Activated CD8-positive, alpha-beta T cell treated with anti-CD3 and anti-CD28 coated beads for 36 hours (primary cell): ENCODE measurements around the gene PRKCB. TPM values are rescaled to one million over a fixed set of nuclear protein-coding genes. Genes with fewer than 3 reads are reported as not detected.
A peak's percentile ranks its signal among the peaks of the same experiment; 100 is the strongest.

ENCODE experiments used
- ATAC-seq: fragments of 200-7000 bp; cut with Tn5 transposase; one replicate; pipeline ENCODE4 v1.10.0; 2021; ENCODE audit warnings: mild to moderate bottlenecking, moderate library complexity
- CTCF ChIA-PET: fragments of 350-600 bp; sonication (Branson Sonifier 250); formaldehyde crosslinking; loops from one replicate; lab custom pipeline; 2021; ENCODE audit warnings: antibody characterized with exemption; lab: Charles Lee
- POLR2A ChIA-PET: fragments of 350-600 bp; sonication (Branson Sonifier 250); formaldehyde crosslinking; loops from one replicate; lab custom pipeline; 2021; ENCODE audit warnings: antibody characterized with exemption; lab: Charles Lee
- DNase-seq: peaks from one replicate; pipeline ENCODE4 v3.0.0-alpha.2; 2020
- H3K27ac Mint-ChIP-seq: one replicate; pipeline ENCODE4 v1.8.0; 2021; ENCODE audit warnings: mild to moderate bottlenecking, mixed read lengths
- H3K27me3 Mint-ChIP-seq: one replicate; pipeline ENCODE4 v1.8.0; 2021; ENCODE audit warnings: mixed read lengths
- H3K36me3 Mint-ChIP-seq: one replicate; pipeline ENCODE4 v1.8.0; 2021; ENCODE audit warnings: low read depth, mixed read lengths
- H3K4me1 Mint-ChIP-seq: one replicate; pipeline ENCODE4 v1.8.0; 2021; ENCODE audit warnings: low read depth, mixed read lengths
- H3K4me3 Mint-ChIP-seq: one replicate; pipeline ENCODE4 v1.8.0; 2021; ENCODE audit warnings: mild to moderate bottlenecking, moderate library complexity, mixed read lengths
- H3K9me3 Mint-ChIP-seq: one replicate; pipeline ENCODE4 v1.8.0; 2021; ENCODE audit warnings: mixed read lengths
- intact Hi-C: fragments of 100-400 bp; cut with micrococcal nuclease; formaldehyde crosslinking; loops from one replicate; pipeline ENCODE4 v1.10.0; 2022
- total RNA-seq, 2 experiments: library from RNA; stranded (reverse); gene quantifications; one replicate each; pipeline ENCODE4 v1.2.3, GENCODE V29; 2021
- TF ChIP-seq, protein P1 (sequence below): fragments of 200-600 bp; IDR thresholded peaks from one replicate; pipeline ENCODE4 v1.8.0; 2022; ENCODE audit warnings: antibody characterized with exemption, mild to moderate bottlenecking

The PRKCB gene
- total RNA-seq, 2 experiments from 2014 or later, result 101 to 105 TPM

DNA sequence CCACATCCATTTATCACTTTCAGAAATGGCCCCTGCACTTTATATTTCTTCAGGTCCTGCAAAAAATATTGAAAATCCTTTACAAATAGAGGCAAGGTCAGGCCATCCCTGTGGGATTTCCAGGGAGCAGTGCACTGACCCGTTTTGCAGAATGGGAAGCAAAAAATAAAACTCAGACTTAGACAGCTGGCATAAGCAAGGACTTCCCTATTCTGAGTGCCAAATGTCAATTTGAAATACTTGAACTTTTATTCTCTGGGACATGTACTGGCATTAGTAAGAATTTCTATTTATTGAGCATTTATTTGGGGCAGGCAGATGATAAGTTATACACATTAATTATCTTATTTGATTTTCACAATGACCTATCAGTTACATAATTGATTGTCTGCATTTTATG is 32.4 kb downstream of the PRKCB start:
- Mint-ChIP-seq H3K4me1 (peaks cover 75% of the 10 kb centered on the region), H3K9me3 (no peaks in the 10 kb centered on the region), H3K4me3 (no peak overlapping the region), H3K27ac (no peak overlapping the region), H3K36me3 (peaks cover 30% of the 10 kb centered on the region), H3K27me3 (no peaks in the 10 kb centered on the region)
- POLR2A ChIA-PET, result no interaction called here
- DNase-seq (no peak), ATAC-seq (no peak)
- CTCF ChIA-PET, result interaction anchor here (0.9 to 2.4 kb wide), 4 partner anchors 9 to 142 kb away, joined by 3 to 11 read pairs (median 8); no protein-coding TSS in a partner anchor
- intact Hi-C loops, result no loop called here
- TF ChIP-seq, protein P1, sequence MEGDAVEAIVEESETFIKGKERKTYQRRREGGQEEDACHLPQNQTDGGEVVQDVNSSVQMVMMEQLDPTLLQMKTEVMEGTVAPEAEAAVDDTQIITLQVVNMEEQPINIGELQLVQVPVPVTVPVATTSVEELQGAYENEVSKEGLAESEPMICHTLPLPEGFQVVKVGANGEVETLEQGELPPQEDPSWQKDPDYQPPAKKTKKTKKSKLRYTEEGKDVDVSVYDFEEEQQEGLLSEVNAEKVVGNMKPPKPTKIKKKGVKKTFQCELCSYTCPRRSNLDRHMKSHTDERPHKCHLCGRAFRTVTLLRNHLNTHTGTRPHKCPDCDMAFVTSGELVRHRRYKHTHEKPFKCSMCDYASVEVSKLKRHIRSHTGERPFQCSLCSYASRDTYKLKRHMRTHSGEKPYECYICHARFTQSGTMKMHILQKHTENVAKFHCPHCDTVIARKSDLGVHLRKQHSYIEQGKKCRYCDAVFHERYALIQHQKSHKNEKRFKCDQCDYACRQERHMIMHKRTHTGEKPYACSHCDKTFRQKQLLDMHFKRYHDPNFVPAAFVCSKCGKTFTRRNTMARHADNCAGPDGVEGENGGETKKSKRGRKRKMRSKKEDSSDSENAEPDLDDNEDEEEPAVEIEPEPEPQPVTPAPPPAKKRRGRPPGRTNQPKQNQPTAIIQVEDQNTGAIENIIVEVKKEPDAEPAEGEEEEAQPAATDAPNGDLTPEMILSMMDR, result no peak

DNA sequence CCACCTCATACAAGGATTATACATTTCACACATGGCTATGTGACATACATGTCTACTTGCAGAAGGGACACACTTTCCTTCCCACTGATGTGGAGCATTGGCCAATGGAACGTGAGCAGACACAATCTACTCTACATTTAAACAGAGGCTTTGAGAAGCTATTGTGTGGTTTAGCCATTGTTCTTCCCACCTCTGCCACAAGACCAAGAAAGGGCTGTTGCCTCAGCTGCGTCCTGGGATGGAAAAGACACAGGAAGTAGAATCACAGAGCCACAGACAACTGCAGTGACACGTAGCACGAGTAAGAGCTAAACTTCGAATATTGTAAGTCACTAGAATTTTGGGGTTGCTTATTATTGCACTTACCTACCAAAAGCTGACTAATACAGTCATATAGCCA is 33.3 kb downstream of the PRKCB start:
- peaks cover 36% of the 10 kb centered on the region for H3K36me3 Mint-ChIP-seq
- H3K27me3 Mint-ChIP-seq, result no peaks in the 10 kb centered on the region
- TF ChIP-seq, protein P1, result no peak
- ChIA-PET CTCF (interaction anchor here (0.8 to 2.4 kb wide), 6 partner anchors 8 to 167 kb away, joined by 3 to 11 read pairs (median 5); no protein-coding TSS in a partner anchor), POLR2A (interaction anchor here (0.5 to 1.8 kb wide), 5 partner anchors 14 to 98 kb away, joined by 3 to 5 read pairs (median 4); no protein-coding TSS in a partner anchor)
- H3K27ac Mint-ChIP-seq, result peak overlapping the region; percentile 87
- H3K4me3 Mint-ChIP-seq, result no peak overlapping the region
- no peaks in the 10 kb centered on the region for H3K9me3 Mint-ChIP-seq
- DNase-seq (peak; percentile 69), ATAC-seq (peak; percentile 88)
- intact Hi-C loops, result no loop called here
- peaks cover 73% of the 10 kb centered on the region for H3K4me1 Mint-ChIP-seq

DNA sequence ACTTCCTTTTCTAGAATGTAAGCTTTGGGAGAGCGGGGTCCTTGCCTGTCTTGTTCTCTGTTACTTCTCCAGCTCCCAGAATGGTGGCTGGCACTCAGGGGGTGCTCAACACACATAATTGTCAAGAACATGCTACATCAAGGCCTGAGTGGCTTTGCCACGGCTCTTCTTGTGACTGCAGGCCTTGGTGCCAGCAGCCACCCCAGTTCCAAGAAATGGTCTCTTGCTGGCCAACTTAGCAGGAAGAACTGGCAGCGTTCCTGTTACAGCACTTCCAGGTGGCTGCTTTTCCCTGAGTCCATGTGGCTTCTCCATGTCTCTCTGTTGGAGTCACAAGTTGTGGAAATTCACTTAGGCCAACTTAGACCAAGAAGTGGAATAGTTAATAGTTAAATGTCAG is 36.1 kb downstream of the PRKCB start:
- intact Hi-C loops, result no loop called here
- ChIA-PET POLR2A (interaction anchor here (0.7 to 2.0 kb wide), 2 partner anchors 11 to 36 kb away, joined by 3 to 7 read pairs; no protein-coding TSS in a partner anchor), CTCF (interaction anchor here (0.9 to 1.7 kb wide), 3 partner anchors 8 to 139 kb away, joined by 3 to 5 read pairs (median 4); no protein-coding TSS in a partner anchor)
- Mint-ChIP-seq H3K27ac (no peak overlapping the region), H3K36me3 (peaks cover 39% of the 10 kb centered on the region), H3K27me3 (no peaks in the 10 kb centered on the region), H3K9me3 (no peaks in the 10 kb centered on the region), H3K4me1 (peaks cover 69% of the 10 kb centered on the region), H3K4me3 (no peak overlapping the region)
- DNase-seq (no peak), ATAC-seq (no peak)
- TF ChIP-seq, protein P1, result no peak

DNA sequence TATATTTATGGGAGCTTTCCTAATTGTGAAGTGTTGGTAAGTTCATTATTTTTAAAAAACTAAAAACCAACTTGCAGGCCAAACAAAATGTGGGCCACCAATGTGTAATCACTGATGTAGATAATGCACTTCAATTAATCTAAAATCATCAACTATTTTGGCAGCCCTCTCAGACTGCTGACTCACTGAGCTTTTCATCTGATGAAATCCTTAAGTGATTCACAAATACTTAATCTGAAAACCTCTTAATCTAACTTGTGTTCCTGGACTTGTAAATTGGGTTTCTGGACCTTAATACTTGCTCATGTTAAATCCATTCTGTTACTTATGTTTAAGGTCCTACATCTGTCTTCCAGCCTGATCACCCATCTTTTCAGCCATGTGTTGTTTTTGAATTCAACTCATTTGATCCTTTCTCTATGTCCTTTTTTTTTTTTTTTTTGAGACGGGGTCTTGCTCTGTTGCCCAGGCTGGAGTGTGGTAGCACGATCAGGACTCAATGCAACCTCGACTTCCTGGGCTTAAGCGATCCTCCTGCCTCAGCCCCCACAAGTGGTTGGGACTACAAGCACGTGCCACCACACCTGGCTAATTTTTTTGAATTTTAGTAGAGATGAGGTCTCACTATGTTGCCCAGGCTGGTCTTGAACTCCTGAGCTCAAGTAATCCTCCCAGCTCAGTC is 39.0 kb downstream of the PRKCB start:
- H3K4me1 Mint-ChIP-seq, result peaks cover 68% of the 10 kb centered on the region
- no peak for DNase-seq
- TF ChIP-seq, protein P1, result no peak
- ATAC-seq, result peak; percentile 32
- H3K4me3 Mint-ChIP-seq, result no peak overlapping the region
- intact Hi-C loops, result no loop called here
- POLR2A ChIA-PET, result interaction anchor here (0.7 to 1.3 kb wide), 2 partner anchors 22 to 77 kb away, joined by 3 to 5 read pairs; no protein-coding TSS in a partner anchor
- no peaks in the 10 kb centered on the region for H3K27me3 Mint-ChIP-seq
- CTCF ChIA-PET, result interaction anchor here (0.6 to 1.5 kb wide), 4 partner anchors 29 to 136 kb away, joined by 3 to 5 read pairs (median 4); no protein-coding TSS in a partner anchor
- H3K9me3 Mint-ChIP-seq, result no peaks in the 10 kb centered on the region
- H3K27ac Mint-ChIP-seq, result peak overlapping the region; percentile 80
- peaks cover 36% of the 10 kb centered on the region for H3K36me3 Mint-ChIP-seq
